OCI-LY3 (cell line): ENCODE results near the gene ERC2.

Experiments
- EZH2phosphoT487 ChIP-seq: fragments of 200-600 bp; shearing (Covaris generic); IDR thresholded peaks from 2 replicates; pipeline ENCODE4 v1.6.1; 2018; ENCODE audit warnings: antibody characterized with exemption, mixed run types, low read depth
- TF ChIP-seq, protein P1 (sequence below): fragments of 200-600, 300-600 bp; sonication (generic); IDR thresholded peaks from 2 replicates; pipeline ENCODE4 v1.5.1; 2014; ENCODE audit warnings: antibody characterized with exemption, low read length, low read depth

DNA sequence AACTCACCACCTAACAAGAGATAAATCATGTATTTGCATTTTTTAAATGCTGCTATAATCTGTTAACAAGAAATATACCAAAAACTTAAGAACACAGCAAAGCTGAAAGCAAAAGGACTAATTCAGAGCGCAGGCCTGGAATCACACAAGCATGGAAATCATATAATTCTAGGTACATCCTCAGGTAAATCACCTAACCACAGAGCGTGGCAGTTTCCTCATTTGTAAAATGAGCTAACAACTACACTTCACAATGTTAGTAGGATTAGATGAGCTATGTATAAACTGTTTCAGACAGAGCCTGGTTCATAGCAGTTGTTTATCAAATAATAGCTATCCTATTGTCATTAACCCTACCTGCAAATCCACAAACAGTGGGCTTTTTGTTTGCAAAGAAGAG lies 146.4 kb downstream of the ERC2 start:
- TF ChIP-seq, protein P1, sequence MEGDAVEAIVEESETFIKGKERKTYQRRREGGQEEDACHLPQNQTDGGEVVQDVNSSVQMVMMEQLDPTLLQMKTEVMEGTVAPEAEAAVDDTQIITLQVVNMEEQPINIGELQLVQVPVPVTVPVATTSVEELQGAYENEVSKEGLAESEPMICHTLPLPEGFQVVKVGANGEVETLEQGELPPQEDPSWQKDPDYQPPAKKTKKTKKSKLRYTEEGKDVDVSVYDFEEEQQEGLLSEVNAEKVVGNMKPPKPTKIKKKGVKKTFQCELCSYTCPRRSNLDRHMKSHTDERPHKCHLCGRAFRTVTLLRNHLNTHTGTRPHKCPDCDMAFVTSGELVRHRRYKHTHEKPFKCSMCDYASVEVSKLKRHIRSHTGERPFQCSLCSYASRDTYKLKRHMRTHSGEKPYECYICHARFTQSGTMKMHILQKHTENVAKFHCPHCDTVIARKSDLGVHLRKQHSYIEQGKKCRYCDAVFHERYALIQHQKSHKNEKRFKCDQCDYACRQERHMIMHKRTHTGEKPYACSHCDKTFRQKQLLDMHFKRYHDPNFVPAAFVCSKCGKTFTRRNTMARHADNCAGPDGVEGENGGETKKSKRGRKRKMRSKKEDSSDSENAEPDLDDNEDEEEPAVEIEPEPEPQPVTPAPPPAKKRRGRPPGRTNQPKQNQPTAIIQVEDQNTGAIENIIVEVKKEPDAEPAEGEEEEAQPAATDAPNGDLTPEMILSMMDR, result no peak
- no peak for TF ChIP-seq EZH2phosphoT487
